ENCODE data around the gene TGFBI.

Gene TGFBI

DNA sequence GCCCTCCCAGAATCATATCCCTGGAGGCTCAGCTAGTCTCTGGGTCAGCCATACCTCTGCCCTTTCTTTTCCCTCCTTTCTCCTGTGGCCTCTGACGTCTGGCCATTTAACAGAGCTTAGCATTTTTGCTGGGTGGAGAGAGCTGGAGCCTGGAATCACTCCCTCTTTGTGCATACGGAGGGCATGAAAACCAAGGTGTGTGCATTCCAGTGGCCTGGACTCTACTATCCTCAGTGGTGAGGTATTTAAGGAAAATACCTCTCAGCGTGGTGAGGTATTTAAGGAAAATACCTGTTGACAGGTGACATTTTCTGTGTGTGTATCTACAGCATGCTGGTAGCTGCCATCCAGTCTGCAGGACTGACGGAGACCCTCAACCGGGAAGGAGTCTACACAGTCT is 27.5 kb downstream of the TGFBI start:
- Histone ChIP-seq H3K36me3 (ENCODE audit: low read depth) (peaks cover 98% of the 10 kb centered on the region), H3K27me3 (ENCODE audit: insufficient read depth, poor library complexity, severe bottlenecking) (no peaks in the 10 kb centered on the region), H3K4me3 (ENCODE audit: severe bottlenecking) (no peak overlapping the region), H3K9me3 (ENCODE audit: severe bottlenecking) (no peaks in the 10 kb centered on the region), H3K27ac (ENCODE audit: poor library complexity, severe bottlenecking) (peak overlapping the region; percentile 75), H3K4me1 (ENCODE audit: insufficient read depth, poor library complexity, severe bottlenecking) (peaks cover 33% of the 10 kb centered on the region)
- TF ChIP-seq, protein P1, sequence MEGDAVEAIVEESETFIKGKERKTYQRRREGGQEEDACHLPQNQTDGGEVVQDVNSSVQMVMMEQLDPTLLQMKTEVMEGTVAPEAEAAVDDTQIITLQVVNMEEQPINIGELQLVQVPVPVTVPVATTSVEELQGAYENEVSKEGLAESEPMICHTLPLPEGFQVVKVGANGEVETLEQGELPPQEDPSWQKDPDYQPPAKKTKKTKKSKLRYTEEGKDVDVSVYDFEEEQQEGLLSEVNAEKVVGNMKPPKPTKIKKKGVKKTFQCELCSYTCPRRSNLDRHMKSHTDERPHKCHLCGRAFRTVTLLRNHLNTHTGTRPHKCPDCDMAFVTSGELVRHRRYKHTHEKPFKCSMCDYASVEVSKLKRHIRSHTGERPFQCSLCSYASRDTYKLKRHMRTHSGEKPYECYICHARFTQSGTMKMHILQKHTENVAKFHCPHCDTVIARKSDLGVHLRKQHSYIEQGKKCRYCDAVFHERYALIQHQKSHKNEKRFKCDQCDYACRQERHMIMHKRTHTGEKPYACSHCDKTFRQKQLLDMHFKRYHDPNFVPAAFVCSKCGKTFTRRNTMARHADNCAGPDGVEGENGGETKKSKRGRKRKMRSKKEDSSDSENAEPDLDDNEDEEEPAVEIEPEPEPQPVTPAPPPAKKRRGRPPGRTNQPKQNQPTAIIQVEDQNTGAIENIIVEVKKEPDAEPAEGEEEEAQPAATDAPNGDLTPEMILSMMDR (IDR thresholded peaks at IDR 0.05; ENCODE audit: poor library complexity, severe bottlenecking), result no peak
- ATAC-seq (ENCODE audit: low read depth), result no peak
- no peak for DNase-seq (ENCODE audit: low spot score)

DNA sequence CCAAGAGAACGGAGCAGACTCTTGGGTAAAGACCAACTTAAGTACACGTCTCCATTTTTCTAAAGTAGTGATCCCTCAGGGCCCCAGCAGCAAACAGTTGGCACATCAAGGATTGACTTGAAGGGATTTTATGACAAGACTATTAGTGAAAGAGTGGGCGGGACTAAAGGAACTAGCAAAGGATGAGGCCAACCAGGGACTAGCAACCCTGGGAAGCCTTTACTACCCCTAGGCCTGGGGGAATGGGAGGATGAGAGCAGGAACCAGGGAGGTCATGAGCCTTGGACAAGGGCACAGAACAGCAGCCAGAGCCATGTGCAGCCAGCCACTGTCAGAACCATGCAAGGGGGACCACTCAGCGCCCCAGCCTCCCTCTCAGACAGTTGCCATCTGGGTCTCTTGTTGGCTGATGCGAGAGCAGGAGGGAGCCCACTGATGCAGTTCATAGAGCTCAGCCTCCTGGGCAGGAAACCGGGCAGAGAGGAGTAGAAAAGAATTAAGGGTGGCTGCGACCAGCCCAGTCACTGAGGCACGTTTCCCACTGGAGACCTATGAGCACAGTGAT is 28.1 kb downstream of the TGFBI start:
- peak overlapping the region; percentile 75 for H3K27ac ChIP-seq (ENCODE audit: poor library complexity, severe bottlenecking)
- no peaks in the 10 kb centered on the region for H3K27me3 ChIP-seq (ENCODE audit: insufficient read depth, poor library complexity, severe bottlenecking)
- TF ChIP-seq, protein P1 (IDR thresholded peaks at IDR 0.05; ENCODE audit: poor library complexity, severe bottlenecking), result no peak
- H3K36me3 ChIP-seq (ENCODE audit: low read depth), result peaks cover 98% of the 10 kb centered on the region
- H3K4me1 ChIP-seq (ENCODE audit: insufficient read depth, poor library complexity, severe bottlenecking), result peaks cover 33% of the 10 kb centered on the region
- DNase-seq (ENCODE audit: low spot score), result no peak
- no peak overlapping the region for H3K4me3 ChIP-seq (ENCODE audit: severe bottlenecking)
- ATAC-seq (ENCODE audit: low read depth), result no peak
- no peaks in the 10 kb centered on the region for H3K9me3 ChIP-seq (ENCODE audit: severe bottlenecking)

DNA sequence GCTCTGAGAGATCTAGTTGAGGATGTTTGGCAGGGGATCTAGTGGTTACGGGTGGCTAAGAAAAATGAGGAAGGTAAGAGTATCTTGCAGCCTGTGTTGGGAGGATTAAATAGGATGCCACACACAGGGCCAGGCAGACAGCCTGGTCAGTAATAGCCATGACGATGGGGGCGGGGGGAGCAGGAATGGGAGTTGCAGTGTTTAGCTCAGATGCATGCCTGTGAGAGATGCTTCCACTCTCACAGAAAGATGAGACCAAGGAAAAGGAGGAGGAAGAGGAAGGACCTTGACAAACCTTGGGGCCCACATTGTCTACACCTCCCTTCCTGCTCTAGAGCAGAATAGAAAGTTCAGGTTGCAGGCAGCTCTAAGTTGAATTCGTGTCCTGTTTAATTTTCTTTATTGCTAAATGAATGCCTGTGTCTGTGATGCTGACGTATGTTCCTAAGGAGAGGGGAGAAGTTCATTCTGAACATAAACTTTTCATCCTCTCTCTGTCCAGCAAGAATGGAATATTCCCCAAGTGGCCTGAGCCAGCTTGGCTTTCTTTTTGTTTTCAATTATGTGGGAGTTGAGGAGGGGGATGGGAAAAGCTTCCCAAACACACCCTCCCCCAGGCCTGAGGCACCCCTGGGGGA is 28.7 kb downstream of the TGFBI start:
- Histone ChIP-seq H3K9me3 (ENCODE audit: severe bottlenecking) (no peaks in the 10 kb centered on the region), H3K4me1 (ENCODE audit: insufficient read depth, poor library complexity, severe bottlenecking) (peaks cover 28% of the 10 kb centered on the region), H3K27me3 (ENCODE audit: insufficient read depth, poor library complexity, severe bottlenecking) (no peaks in the 10 kb centered on the region), H3K4me3 (ENCODE audit: severe bottlenecking) (no peak overlapping the region), H3K36me3 (ENCODE audit: low read depth) (peaks cover 98% of the 10 kb centered on the region), H3K27ac (ENCODE audit: poor library complexity, severe bottlenecking) (peak overlapping the region; percentile 75)
- no peak for ATAC-seq (ENCODE audit: low read depth)
- DNase-seq (ENCODE audit: low spot score), result no peak
- TF ChIP-seq, protein P1 (IDR thresholded peaks at IDR 0.05; ENCODE audit: poor library complexity, severe bottlenecking), result no peak

DNA sequence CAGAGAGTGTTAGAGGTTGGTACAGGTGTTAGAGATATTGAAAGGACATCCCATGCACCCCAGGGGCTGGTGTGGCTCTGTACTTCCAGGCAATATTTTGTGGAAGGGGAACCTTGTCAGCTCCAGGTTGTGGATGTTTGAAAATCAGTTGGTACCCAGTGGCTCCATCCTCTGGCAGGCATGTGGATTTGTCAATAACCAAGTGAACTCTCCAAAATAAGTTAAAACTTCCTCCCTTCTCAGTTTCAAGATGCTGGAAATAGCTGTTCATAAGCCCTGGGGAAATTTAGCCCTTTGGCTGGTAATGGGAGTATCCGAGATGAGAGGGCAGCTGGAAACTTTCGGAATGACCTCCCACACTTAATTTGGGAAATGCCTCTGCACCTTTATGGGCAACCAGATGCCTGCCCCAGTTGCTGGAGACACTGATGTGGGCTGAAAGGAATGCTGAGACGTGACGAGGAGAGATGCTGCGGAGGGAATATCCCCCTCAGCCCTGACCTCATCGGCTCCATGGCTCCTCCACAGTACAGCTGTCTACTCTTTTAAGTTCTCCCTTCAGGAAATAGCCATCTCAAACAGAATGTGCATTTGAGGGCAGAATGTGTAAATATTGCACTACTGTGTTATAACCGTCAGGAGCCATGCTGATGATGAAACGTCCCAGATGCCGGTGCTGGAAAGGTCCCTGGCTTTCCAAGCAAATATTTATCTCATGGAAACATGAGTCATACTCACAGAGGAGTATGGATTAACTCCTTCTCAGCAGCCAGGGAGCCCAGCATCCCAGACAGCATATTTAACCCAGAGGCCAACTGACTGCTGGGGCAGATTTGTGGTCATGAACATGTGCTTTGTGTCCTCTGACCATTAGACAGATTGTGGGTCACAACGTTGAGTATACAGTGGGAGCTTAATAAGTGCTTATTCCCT is 29.5 kb downstream of the TGFBI start:
- no peak overlapping the region for H3K4me3 ChIP-seq (ENCODE audit: severe bottlenecking)
- H3K27ac ChIP-seq (ENCODE audit: poor library complexity, severe bottlenecking), result peak overlapping the region; percentile 75
- ATAC-seq (ENCODE audit: low read depth) (peak; percentile 56), DNase-seq (ENCODE audit: low spot score) (no peak)
- peaks cover 22% of the 10 kb centered on the region for H3K4me1 ChIP-seq (ENCODE audit: insufficient read depth, poor library complexity, severe bottlenecking)
- no peaks in the 10 kb centered on the region for H3K27me3 ChIP-seq (ENCODE audit: insufficient read depth, poor library complexity, severe bottlenecking)
- no peaks in the 10 kb centered on the region for H3K9me3 ChIP-seq (ENCODE audit: severe bottlenecking)
- TF ChIP-seq, protein P1 (IDR thresholded peaks at IDR 0.05; ENCODE audit: poor library complexity, severe bottlenecking), result peak; percentile 47
- peaks cover 98% of the 10 kb centered on the region for H3K36me3 ChIP-seq (ENCODE audit: low read depth)
